H1 (cell line): ENCODE results near the gene CDYL. TPM values are rescaled to one million over a fixed set of nuclear protein-coding genes. Genes with fewer than 3 reads are reported as not detected.

Experiments
- ASH2L ChIP-seq: fragments of 200-600, 300-600 bp; sonication (generic); IDR thresholded peaks from one replicate; pipeline ENCODE4 v1.7.1; 2017; ENCODE audit warnings: low read length
- BCL11A ChIP-seq, 2 experiments: IDR thresholded peaks; one replicate each; pipeline ENCODE4 v1.6.1; 2011; ENCODE audit warnings: low read depth in 2 of 2, low read length in 2 of 2, mild to moderate bottlenecking in 2 of 2
- BRCA1 ChIP-seq: IDR thresholded peaks from 2 replicates; pipeline ENCODE4 v1.6.1; 2012; ENCODE audit warnings: low read depth, low read length, improper control_type of control experiment
- CBX5 ChIP-seq: fragments of 300-800, 300-1000 bp; sonication (generic); IDR thresholded peaks from 2 replicates; pipeline ENCODE4 v1.7.1; 2016; ENCODE audit warnings: antibody characterized with exemption, low read length, low read depth
- CHD1 ChIP-seq: IDR thresholded peaks from 2 replicates; pipeline ENCODE4 v1.6.1; 2012; ENCODE audit warnings: low read depth, low read length, improper control_type of control experiment
- CREB1 ChIP-seq: IDR thresholded peaks from 2 replicates; pipeline ENCODE4 v1.6.1; 2012; ENCODE audit warnings: inconsistent platforms
- EZH2 ChIP-seq: fragments of 200-600 bp; sonication (generic); IDR thresholded peaks from 2 replicates; pipeline ENCODE4 v1.7.1; 2012; ENCODE audit warnings: low read depth, mild to moderate bottlenecking, moderate library complexity, low read length, inconsistent platforms; ENCODE audit not compliant: severe bottlenecking
- KDM1A ChIP-seq: fragments of 200-600, 300-600 bp; sonication (generic); IDR thresholded peaks from 2 replicates; pipeline ENCODE4 v1.7.1; 2016; ENCODE audit warnings: mild to moderate bottlenecking, low read length, borderline replicate concordance
- KDM4A ChIP-seq: IDR thresholded peaks from one replicate; pipeline ENCODE4 v1.7.1; 2012; ENCODE audit warnings: low read depth, mild to moderate bottlenecking, moderate library complexity, low read length, inconsistent platforms; ENCODE audit not compliant: severe bottlenecking
- NRF1 ChIP-seq: IDR thresholded peaks from 2 replicates; pipeline ENCODE4 v1.6.1; 2011; ENCODE audit warnings: mild to moderate bottlenecking, low read depth, low read length, improper control_type of control experiment
- RAD21 ChIP-seq, 2 experiments: IDR thresholded peaks in 1 of 2; conservative IDR thresholded peaks in 1 of 2; 2 replicates each; pipeline ENCODE4 v1.6.1; 2011; ENCODE audit warnings: low read depth in 2 of 2, low read length in 2 of 2, improper control_type of control experiment in 1 of 2, inconsistent platforms in 1 of 2, mild to moderate bottlenecking in 1 of 2, moderate library complexity in 1 of 2
- RBBP5 ChIP-seq: IDR thresholded peaks from 2 replicates; pipeline ENCODE4 v1.7.1; 2012; ENCODE audit warnings: low read depth, mild to moderate bottlenecking, inconsistent platforms, low read length, moderate library complexity, borderline replicate concordance
- SIX5 ChIP-seq: IDR thresholded peaks from 2 replicates; pipeline ENCODE4 v1.6.1; 2011; ENCODE audit warnings: mild to moderate bottlenecking, low read depth, low read length
- SP1 ChIP-seq: IDR thresholded peaks from 2 replicates; pipeline ENCODE4 v1.6.1; 2011; ENCODE audit warnings: low read depth, low read length
- SUZ12 ChIP-seq: fragments of 200-600 bp; sonication (generic); IDR thresholded peaks from 2 replicates; pipeline ENCODE4 v1.6.1; 2012; ENCODE audit warnings: mild to moderate bottlenecking, inconsistent platforms, low read length, moderate library complexity, mixed read lengths
- TAF1 ChIP-seq: IDR thresholded peaks from 2 replicates; pipeline ENCODE4 v1.6.1; 2011; ENCODE audit warnings: mild to moderate bottlenecking, low read depth, low read length
- TAF7 ChIP-seq: optimal IDR thresholded peaks from 2 replicates; pipeline ENCODE3; 2011; ENCODE audit warnings: low read depth, mild to moderate bottlenecking, inconsistent platforms, low read length, moderate library complexity, borderline replicate concordance
- TBP ChIP-seq: IDR thresholded peaks from 2 replicates; pipeline ENCODE4 v1.6.1; 2011; ENCODE audit warnings: low read depth, low read length, improper control_type of control experiment
- polyA plus RNA-seq, 7 experiments: library from polyadenylated mRNA; depleted of rRNA in 3 of 7; stranded (reverse) in 5 of 7; unstranded in 2 of 7; fragments of >200 nt in 5 of 7; fragments of 200-250 nt in 2 of 7; gene quantifications; 1 replicate in 5 of 7; 2 replicates in 1 of 7; 4 replicates in 1 of 7; pipeline versions ENCODE4 v1.2.1 to v1.2.3, GENCODE V29; 2011 to 2013; ENCODE audit warnings: missing spikeins in 2 of 7, mixed read lengths in 2 of 7
- total RNA-seq: library from RNA; stranded (reverse); fragmentation: NEBNext Ultra II Directional; extraction: Animal tissue kit (Norgen Biotek cat#: 25700); gene quantifications from 2 replicates; pipeline ENCODE4 v1.2.1, GENCODE V29; 2021
- TF ChIP-seq, protein P1 (sequence below): IDR thresholded peaks from 2 replicates; pipeline ENCODE4 v1.6.1; 2012; ENCODE audit warnings: low read length, inconsistent platforms
- TF ChIP-seq, protein P2 (sequence below), 3 experiments: IDR thresholded peaks; 1 replicate in 2 of 3; 2 replicates in 1 of 3; pipeline versions ENCODE4 v1.5.1 to v1.6.1; 2011; ENCODE audit warnings: low read length in 3 of 3, mild to moderate bottlenecking in 3 of 3, inconsistent platforms in 2 of 3, low read depth in 1 of 3, moderate library complexity in 1 of 3; ENCODE audit not compliant: insufficient read depth in 1 of 3; ENCODE audit errors: control extremely low read depth in 1 of 3
- TF ChIP-seq, protein P3 (sequence below): IDR thresholded peaks from 2 replicates; pipeline ENCODE4 v1.6.1; 2011; ENCODE audit warnings: low read depth, mild to moderate bottlenecking, low read length; ENCODE audit not compliant: insufficient read depth

CDYL gene
- total and polyA plus RNA-seq, 2 of the 8 experiments (the other 6 are each of a cell fraction or from before 2014, with no cell fraction given): 56.4 to 119 TPM

DNA sequence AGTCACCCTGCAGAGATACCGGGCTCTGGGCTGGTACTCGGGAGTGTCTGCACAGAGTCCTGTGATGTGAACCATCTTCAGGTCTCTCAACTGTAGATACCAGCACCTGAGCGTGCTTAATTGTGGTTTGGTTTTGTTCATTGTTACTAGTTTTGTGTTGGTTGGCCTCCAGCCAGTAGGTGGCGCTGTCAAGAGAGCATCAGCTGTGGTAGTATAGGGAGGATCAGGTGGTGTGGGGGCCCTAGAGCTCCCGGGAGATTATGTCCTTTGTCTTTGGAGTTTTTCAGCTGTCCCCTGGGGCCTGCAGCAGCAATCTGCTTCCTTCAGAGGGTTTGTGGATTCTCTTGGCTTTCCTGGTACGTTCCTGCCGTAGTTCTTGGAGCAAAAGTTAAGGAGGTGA lies 67.9 kb downstream of the CDYL start (continued):
- TF ChIP-seq, protein P1, sequence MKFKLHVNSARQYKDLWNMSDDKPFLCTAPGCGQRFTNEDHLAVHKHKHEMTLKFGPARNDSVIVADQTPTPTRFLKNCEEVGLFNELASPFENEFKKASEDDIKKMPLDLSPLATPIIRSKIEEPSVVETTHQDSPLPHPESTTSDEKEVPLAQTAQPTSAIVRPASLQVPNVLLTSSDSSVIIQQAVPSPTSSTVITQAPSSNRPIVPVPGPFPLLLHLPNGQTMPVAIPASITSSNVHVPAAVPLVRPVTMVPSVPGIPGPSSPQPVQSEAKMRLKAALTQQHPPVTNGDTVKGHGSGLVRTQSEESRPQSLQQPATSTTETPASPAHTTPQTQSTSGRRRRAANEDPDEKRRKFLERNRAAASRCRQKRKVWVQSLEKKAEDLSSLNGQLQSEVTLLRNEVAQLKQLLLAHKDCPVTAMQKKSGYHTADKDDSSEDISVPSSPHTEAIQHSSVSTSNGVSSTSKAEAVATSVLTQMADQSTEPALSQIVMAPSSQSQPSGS: no peak
- TF ChIP-seq, protein P2, sequence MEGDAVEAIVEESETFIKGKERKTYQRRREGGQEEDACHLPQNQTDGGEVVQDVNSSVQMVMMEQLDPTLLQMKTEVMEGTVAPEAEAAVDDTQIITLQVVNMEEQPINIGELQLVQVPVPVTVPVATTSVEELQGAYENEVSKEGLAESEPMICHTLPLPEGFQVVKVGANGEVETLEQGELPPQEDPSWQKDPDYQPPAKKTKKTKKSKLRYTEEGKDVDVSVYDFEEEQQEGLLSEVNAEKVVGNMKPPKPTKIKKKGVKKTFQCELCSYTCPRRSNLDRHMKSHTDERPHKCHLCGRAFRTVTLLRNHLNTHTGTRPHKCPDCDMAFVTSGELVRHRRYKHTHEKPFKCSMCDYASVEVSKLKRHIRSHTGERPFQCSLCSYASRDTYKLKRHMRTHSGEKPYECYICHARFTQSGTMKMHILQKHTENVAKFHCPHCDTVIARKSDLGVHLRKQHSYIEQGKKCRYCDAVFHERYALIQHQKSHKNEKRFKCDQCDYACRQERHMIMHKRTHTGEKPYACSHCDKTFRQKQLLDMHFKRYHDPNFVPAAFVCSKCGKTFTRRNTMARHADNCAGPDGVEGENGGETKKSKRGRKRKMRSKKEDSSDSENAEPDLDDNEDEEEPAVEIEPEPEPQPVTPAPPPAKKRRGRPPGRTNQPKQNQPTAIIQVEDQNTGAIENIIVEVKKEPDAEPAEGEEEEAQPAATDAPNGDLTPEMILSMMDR (IDR thresholded peaks at IDR 0.05; ENCODE audit: control extremely low read depth in 1 of 3, insufficient read depth in 1 of 3, low read depth in 1 of 3, low read length in 3 of 3): peak; percentile 61 to 83 (median 64)
- TF ChIP-seq TBP (no peak), ASH2L (no peak), RAD21 (IDR thresholded peaks at IDR 0.05 in 1 of 2, conservative IDR thresholded peaks at IDR 0.05 in 1 of 2; ENCODE audit: low read depth in 2 of 2, low read length in 2 of 2) (peak in 1 of 2 experiments; percentile 40; a peak in 2 of 4 replicates), EZH2 (no peak), NRF1 (no peak), RBBP5 (no peak), TAF1 (no peak), CHD1 (no peak), BCL11A (IDR thresholded peaks at IDR 0.05; ENCODE audit: low read depth in 2 of 2, low read length in 2 of 2) (no peak), SIX5 (no peak), TAF7 (no peak), CREB1 (0 out of 2 replicates have a peak, but pooled peaks have one; percentile 54), CBX5 (no peak), SP1 (no peak), SUZ12 (no peak), BRCA1 (no peak), KDM1A (no peak), KDM4A (no peak)
- TF ChIP-seq, protein P3, sequence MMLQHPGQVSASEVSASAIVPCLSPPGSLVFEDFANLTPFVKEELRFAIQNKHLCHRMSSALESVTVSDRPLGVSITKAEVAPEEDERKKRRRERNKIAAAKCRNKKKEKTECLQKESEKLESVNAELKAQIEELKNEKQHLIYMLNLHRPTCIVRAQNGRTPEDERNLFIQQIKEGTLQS: no peak
